Measurements from ENCODE around the gene RNF32.

DNA sequence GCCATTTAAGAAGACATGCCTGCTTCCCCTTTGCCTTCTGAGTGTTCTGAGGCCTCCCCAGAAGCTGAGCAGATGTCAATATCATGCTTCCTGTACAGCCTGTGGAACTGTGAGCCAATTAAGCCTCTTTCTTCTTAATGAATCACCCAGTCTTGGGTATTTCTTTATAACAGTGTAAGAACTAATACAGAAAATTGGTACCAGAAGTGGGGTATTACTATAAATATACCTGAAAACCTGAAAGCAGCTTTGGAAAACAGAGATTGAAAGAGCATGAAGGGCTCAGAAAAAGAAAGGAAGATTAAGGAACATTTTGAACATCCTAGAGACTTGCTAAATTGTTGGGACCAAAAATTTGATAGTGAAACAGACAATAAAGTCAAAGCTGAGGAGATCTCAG, 12.0 kb upstream of the RNF32 start:
- TF ChIP-seq, protein P1, sequence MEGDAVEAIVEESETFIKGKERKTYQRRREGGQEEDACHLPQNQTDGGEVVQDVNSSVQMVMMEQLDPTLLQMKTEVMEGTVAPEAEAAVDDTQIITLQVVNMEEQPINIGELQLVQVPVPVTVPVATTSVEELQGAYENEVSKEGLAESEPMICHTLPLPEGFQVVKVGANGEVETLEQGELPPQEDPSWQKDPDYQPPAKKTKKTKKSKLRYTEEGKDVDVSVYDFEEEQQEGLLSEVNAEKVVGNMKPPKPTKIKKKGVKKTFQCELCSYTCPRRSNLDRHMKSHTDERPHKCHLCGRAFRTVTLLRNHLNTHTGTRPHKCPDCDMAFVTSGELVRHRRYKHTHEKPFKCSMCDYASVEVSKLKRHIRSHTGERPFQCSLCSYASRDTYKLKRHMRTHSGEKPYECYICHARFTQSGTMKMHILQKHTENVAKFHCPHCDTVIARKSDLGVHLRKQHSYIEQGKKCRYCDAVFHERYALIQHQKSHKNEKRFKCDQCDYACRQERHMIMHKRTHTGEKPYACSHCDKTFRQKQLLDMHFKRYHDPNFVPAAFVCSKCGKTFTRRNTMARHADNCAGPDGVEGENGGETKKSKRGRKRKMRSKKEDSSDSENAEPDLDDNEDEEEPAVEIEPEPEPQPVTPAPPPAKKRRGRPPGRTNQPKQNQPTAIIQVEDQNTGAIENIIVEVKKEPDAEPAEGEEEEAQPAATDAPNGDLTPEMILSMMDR (IDR thresholded peaks at IDR 0.05; ENCODE audit: low read length): no peak
- TF ChIP-seq EZH2 (IDR thresholded peaks at IDR 0.05; ENCODE audit: borderline replicate concordance, low read length): no peak
